Measurements from ENCODE around the gene PCNX2. TPM values are rescaled to one million over a fixed set of nuclear protein-coding genes. Genes with fewer than 3 reads are reported as not detected.

The PCNX2 gene
- total RNA-seq, 1 experiment from 2014 or later, result 63.4 TPM

- H3K9me3 Mint-ChIP-seq (ENCODE audit: low read depth, unreplicated experiment), result no peaks in the 10 kb centered on the region
- CTCF ChIA-PET, result interaction anchor here (0.6 to 1.5 kb wide), 2 partner anchors 10 to 12 kb away, joined by 3 read pairs; no protein-coding TSS in a partner anchor
- peak overlapping the region; percentile 41 for H3K4me3 Mint-ChIP-seq (ENCODE audit: low read depth, unreplicated experiment)
- H3K36me3 Mint-ChIP-seq (ENCODE audit: insufficient read depth, unreplicated experiment), result peaks cover 32% of the 10 kb centered on the region
- peaks cover 35% of the 10 kb centered on the region for H3K4me1 Mint-ChIP-seq (ENCODE audit: low read depth, unreplicated experiment)
- peak overlapping the region; percentile 93 for H3K27ac Mint-ChIP-seq (ENCODE audit: unreplicated experiment)
- no peak for DNase-seq
- BruUV-seq (replicated peaks), result no TSS peak
- H3K27me3 Mint-ChIP-seq (ENCODE audit: unreplicated experiment), result no peaks in the 10 kb centered on the region
- no peak for TF ChIP-seq CTCF (IDR thresholded peaks at IDR 0.05; ENCODE audit: unreplicated experiment)
- intact Hi-C loops (cut with micrococcal nuclease; ENCODE audit: unreplicated experiment), result no loop called here
These were observed 42.2 kb downstream of the PCNX2 start for GRCh38 chr1:233253231-233253831.

- no TSS peak for BruUV-seq (replicated peaks)
- Mint-ChIP-seq H3K4me1 (ENCODE audit: low read depth, unreplicated experiment) (peaks cover 35% of the 10 kb centered on the region), H3K27ac (ENCODE audit: unreplicated experiment) (no peak overlapping the region), H3K9me3 (ENCODE audit: low read depth, unreplicated experiment) (no peaks in the 10 kb centered on the region), H3K4me3 (ENCODE audit: low read depth, unreplicated experiment) (no peak overlapping the region), H3K36me3 (ENCODE audit: insufficient read depth, unreplicated experiment) (peaks cover 27% of the 10 kb centered on the region), H3K27me3 (ENCODE audit: unreplicated experiment) (no peaks in the 10 kb centered on the region)
- no peak for DNase-seq
- intact Hi-C loops (cut with micrococcal nuclease; ENCODE audit: unreplicated experiment), result no loop called here
- CTCF ChIA-PET, result no interaction called here
- no peak for TF ChIP-seq CTCF (IDR thresholded peaks at IDR 0.05; ENCODE audit: unreplicated experiment)
These were observed 43.1 kb downstream of the PCNX2 start for GRCh38 chr1:233252441-233252840.

GRCh38 chr1:233251201-233251720, 44.3 kb downstream of the PCNX2 start:
- DNase-seq, result no peak
- CTCF ChIA-PET, result no interaction called here
- no TSS peak for BruUV-seq (replicated peaks)
- intact Hi-C loops (cut with micrococcal nuclease; ENCODE audit: unreplicated experiment), result no loop called here
- Mint-ChIP-seq H3K4me3 (ENCODE audit: low read depth, unreplicated experiment) (no peak overlapping the region), H3K36me3 (ENCODE audit: insufficient read depth, unreplicated experiment) (peaks cover 28% of the 10 kb centered on the region), H3K4me1 (ENCODE audit: low read depth, unreplicated experiment) (peaks cover 33% of the 10 kb centered on the region), H3K27me3 (ENCODE audit: unreplicated experiment) (no peaks in the 10 kb centered on the region), H3K27ac (ENCODE audit: unreplicated experiment) (no peak overlapping the region), H3K9me3 (ENCODE audit: low read depth, unreplicated experiment) (no peaks in the 10 kb centered on the region)
- TF ChIP-seq CTCF (IDR thresholded peaks at IDR 0.05; ENCODE audit: unreplicated experiment), result no peak

- CTCF ChIA-PET, result no interaction called here
- intact Hi-C loops (cut with micrococcal nuclease; ENCODE audit: unreplicated experiment), result no loop called here
- H3K36me3 Mint-ChIP-seq (ENCODE audit: insufficient read depth, unreplicated experiment), result peaks cover 47% of the 10 kb centered on the region
- no TSS peak for BruUV-seq (replicated peaks)
- no peak for TF ChIP-seq CTCF (IDR thresholded peaks at IDR 0.05; ENCODE audit: unreplicated experiment)
- H3K27me3 Mint-ChIP-seq (ENCODE audit: unreplicated experiment), result no peaks in the 10 kb centered on the region
- H3K27ac Mint-ChIP-seq (ENCODE audit: unreplicated experiment), result no peak overlapping the region
- DNase-seq, result no peak
- H3K9me3 Mint-ChIP-seq (ENCODE audit: low read depth, unreplicated experiment), result no peaks in the 10 kb centered on the region
- H3K4me1 Mint-ChIP-seq (ENCODE audit: low read depth, unreplicated experiment), result peaks cover 15% of the 10 kb centered on the region
- H3K4me3 Mint-ChIP-seq (ENCODE audit: low read depth, unreplicated experiment), result no peak overlapping the region
These were observed 47.5 kb downstream of the PCNX2 start for GRCh38 chr1:233248014-233248413.

All from Calu3 (cell line).